Brain microvascular endothelial cell (primary cell): Measurements from ENCODE around the gene SRP72.

Experiments
- DNase-seq: peaks from one replicate; pipeline ENCODE4 v3.0.0-alpha.2; 2020
- H3K27ac ChIP-seq: fragments of 250-450 bp; sonication (Bioruptor Pico); 2 replicates; pipeline ENCODE4 v1.5.1; 2020; ENCODE audit warnings: mild to moderate bottlenecking, moderate library complexity
- H3K27me3 ChIP-seq: fragments of 250-450 bp; sonication (Bioruptor Pico); replicated peaks from 2 replicates; pipeline ENCODE4 v1.5.1; 2020; ENCODE audit warnings: mild to moderate bottlenecking
- H3K36me3 ChIP-seq: fragments of 250-450 bp; sonication (Bioruptor Pico); replicated peaks from 2 replicates; pipeline ENCODE4 v1.5.1; 2020; ENCODE audit warnings: mild to moderate bottlenecking
- H3K4me3 ChIP-seq: 2 replicates; pipeline ENCODE4 v1.5.1; 2011; ENCODE audit warnings: low read depth, mild to moderate bottlenecking, control low read depth, low read length, moderate library complexity
- CTCF ChIP-seq: IDR thresholded peaks from 2 replicates; pipeline ENCODE4 v1.5.1; 2011; ENCODE audit warnings: low read depth, mild to moderate bottlenecking, moderate library complexity, low read length, control low read depth, inconsistent platforms; ENCODE audit errors: missing control alignments
- in situ Hi-C: cut with HindIII; loops from 2 replicates; pipeline ENCODE4 v1.10.0; 2017; ENCODE audit warnings: low sequenced_read_pairs, low pct_ligation_motif_present

Gene SRP72

DNA sequence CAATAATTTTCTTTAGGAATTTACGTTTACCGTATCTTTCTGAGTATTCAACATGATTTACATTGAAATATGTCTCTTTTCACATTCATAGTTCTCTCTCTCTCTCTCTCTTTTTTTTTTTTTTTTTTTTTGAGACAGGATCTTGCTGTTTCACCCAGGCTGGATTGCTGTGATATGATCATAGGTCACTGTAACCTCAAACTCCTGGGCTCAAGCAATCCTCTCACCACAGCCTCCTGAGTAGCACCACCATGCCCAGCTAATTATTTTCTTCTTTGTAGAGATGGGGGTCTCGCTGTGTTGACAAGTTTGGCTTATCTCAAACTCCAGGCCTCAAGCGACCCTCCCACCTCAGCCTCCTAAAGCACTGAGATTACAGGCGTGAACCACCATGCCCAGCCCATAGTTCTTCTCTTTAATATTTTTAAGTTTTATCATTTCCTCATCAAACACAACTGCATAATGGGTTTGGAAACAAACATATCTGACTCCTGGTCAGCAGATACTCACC is 9.8 kb downstream of the SRP72 start:
- no peak for DNase-seq
- H3K27ac ChIP-seq, result no peak overlapping the region
- TF ChIP-seq CTCF, result no peak
- peaks cover 70% of the 10 kb centered on the region for H3K36me3 ChIP-seq
- no peaks in the 10 kb centered on the region for H3K27me3 ChIP-seq
- in situ Hi-C loops, result no loop called here
- no peak overlapping the region for H3K4me3 ChIP-seq

GRCh38 chr4:56480691-56481090 is 13.3 kb downstream of the SRP72 start:
- TF ChIP-seq CTCF, result no peak
- H3K27ac ChIP-seq, result no peak overlapping the region
- no peaks in the 10 kb centered on the region for H3K27me3 ChIP-seq
- DNase-seq, result no peak
- no peak overlapping the region for H3K4me3 ChIP-seq
- in situ Hi-C loops, result no loop called here
- H3K36me3 ChIP-seq, result peaks cover 51% of the 10 kb centered on the region

DNA sequence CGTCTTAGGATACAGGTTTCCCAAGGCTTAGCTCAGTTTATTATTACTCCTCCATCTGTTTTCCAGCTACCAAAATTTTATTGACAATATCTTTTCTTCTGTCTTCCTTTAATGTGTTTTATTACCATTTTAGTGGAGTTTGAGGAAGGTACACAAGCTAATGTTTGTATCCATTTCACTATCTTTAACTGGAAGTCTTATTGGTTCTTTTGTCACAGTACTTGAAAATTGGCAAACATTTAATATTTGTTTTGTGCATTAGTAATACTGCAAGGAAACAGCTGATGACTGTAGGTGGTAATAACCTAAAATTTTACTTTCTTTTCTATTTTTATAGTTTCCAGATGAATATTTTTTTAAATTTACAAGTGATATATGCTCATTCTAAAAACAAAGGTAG is 28.8 kb downstream of the SRP72 start:
- Histone ChIP-seq H3K36me3 (peaks cover 69% of the 10 kb centered on the region), H3K27ac (no peak overlapping the region), H3K4me3 (no peak overlapping the region), H3K27me3 (no peaks in the 10 kb centered on the region)
- TF ChIP-seq CTCF, result no peak
- in situ Hi-C loops, result no loop called here
- DNase-seq, result no peak

GRCh38 chr4:56505269-56506130 is 38.1 kb downstream of the SRP72 start, which contains the start of gene ARL9:
ARL9 (plus strand) TSS chr4:56505791; CDS start chr4:56505863, 72 bp downstream.
- peak; percentile 69 for DNase-seq
- H3K36me3 ChIP-seq, result peaks cover 13% of the 10 kb centered on the region
- in situ Hi-C loops, result no loop called here
- no peak for TF ChIP-seq CTCF
- peak within 1 kb of the TSS; percentile 72 for H3K4me3 ChIP-seq
- no peaks in the 10 kb centered on the region for H3K27me3 ChIP-seq
- H3K27ac ChIP-seq, result peak within 1 kb of the TSS; percentile 49

- no peaks in the 10 kb centered on the region for H3K27me3 ChIP-seq
- no peak overlapping the region for H3K27ac ChIP-seq
- in situ Hi-C loops, result no loop called here
- H3K4me3 ChIP-seq, result no peak overlapping the region
- DNase-seq, result no peak
- no peak for TF ChIP-seq CTCF
- no peaks in the 10 kb centered on the region for H3K36me3 ChIP-seq
These were observed 43.7 kb downstream of the SRP72 start for GRCh38 chr4:56511098-56511497.
